ENCODE measurements around the gene HNRNPF.

Gene HNRNPF

DNA sequence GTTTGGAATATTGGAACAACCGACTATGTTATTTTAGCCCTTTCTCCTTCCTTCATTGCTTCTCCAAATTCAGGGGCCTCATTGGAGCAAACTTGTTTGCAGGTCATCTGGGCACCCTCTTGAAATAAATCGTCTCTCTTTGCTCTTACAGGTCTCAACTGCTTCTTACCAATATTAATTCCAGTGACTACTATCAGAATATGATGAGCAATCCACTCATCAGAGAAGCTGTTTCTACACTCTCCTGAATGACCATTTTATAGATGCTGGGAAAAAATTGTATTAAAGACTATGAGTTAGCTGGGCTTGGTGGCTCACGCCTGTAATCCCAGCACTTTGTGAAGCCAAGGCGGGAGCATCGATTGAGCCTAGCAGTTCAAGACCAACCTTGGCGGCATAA, 12.5 kb upstream of the HNRNPF start:
- no peak for DNase-seq (ENCODE audit: low read depth, low spot score)

GRCh38 chr10:43421201-43421507, 12.2 kb upstream of the HNRNPF start:
- DNase-seq (ENCODE audit: low read depth, low spot score), result no peak

- DNase-seq (ENCODE audit: low read depth, low spot score), result peak; percentile 33
Observed at GRCh38 chr10:43420369-43421200, 11.6 kb upstream of the HNRNPF start.

DNA sequence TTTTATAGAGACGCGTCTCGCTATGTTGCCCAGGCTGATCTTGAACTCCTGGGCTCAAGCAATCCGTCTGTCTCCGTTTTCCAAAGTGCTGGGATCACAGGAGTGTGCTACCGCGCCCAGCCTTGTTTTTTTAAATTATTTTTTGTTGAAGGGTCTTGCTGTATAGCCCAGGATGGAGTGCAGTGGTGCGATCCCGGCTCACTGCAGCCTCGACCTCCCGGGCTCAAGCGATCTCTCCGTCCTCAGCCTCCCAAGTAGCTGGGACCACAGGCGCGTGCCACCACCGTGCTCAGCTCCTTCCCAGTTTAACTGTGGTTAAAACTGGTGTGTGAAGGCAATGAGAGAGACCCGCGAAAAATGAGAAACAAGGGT, 11.0 kb upstream of the HNRNPF start:
- DNase-seq (ENCODE audit: low read depth, low spot score), result no peak

DNA sequence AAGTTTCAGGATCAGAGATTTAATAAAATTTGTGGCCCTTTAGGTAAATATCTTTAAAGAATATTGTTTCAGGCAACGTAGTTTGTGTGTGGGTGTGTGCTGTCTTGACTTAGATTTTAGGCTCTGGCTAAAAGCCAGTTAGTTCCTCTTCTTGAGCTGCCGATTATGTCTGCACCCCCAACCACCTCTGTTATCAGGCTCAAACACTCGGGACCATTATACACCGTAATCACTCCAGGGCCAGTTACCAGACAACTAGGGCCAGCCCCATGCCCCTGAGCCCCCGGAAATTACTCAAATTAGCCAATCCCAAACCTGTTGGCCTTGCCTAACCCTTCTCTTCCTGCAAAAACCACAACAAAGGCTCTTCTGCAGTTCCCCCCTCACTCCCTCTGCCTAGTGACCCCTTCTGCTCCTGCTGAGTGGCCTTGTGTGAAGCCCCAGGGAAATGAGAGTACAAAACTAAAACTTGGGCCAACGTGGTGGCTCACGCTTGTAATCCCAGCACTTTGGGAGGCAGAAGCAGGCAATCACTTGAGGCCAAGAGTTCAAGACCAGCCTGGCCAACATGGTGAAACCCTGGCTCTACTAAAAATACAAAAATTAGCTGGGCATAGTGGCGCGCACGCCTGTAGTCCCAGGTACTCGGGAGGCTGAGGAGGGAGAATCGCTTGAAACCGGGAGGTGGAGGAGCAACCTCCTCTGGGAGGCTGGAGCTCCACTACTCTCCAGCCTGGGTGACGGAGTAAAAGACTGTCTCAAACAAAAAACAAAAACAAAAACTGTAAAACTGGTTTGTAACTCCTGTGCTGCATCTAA, 9.2 kb upstream of the HNRNPF start:
- DNase-seq (ENCODE audit: low read depth, low spot score), result no peak

GRCh38 chr10:43415544-43415943, 6.6 kb upstream of the HNRNPF start:
- DNase-seq (ENCODE audit: low read depth, low spot score), result no peak

- no peak for DNase-seq (ENCODE audit: low read depth, low spot score)
Observed at GRCh38 chr10:43411536-43411935, 2.5 kb upstream of the HNRNPF start.

GRCh38 chr10:43410345-43410744, 1.4 kb upstream of the HNRNPF start:
- no peak for DNase-seq (ENCODE audit: low read depth, low spot score)

GRCh38 chr10:43409385-43410109, 561 bp upstream of the HNRNPF start:
- DNase-seq (ENCODE audit: low read depth, low spot score), result no peak

GRCh38 chr10:43408331-43408709, 666 bp downstream of the HNRNPF start:
- no peak for DNase-seq (ENCODE audit: low read depth, low spot score)

- DNase-seq (ENCODE audit: low read depth, low spot score), result no peak
Observed at GRCh38 chr10:43407576-43408330, 1.2 kb downstream of the HNRNPF start.

GRCh38 chr10:43407148-43407575, 1.8 kb downstream of the HNRNPF start:
- DNase-seq (ENCODE audit: low read depth, low spot score), result no peak

GRCh38 chr10:43404704-43405084, 4.3 kb downstream of the HNRNPF start:
- DNase-seq (ENCODE audit: low read depth, low spot score), result no peak

DNA sequence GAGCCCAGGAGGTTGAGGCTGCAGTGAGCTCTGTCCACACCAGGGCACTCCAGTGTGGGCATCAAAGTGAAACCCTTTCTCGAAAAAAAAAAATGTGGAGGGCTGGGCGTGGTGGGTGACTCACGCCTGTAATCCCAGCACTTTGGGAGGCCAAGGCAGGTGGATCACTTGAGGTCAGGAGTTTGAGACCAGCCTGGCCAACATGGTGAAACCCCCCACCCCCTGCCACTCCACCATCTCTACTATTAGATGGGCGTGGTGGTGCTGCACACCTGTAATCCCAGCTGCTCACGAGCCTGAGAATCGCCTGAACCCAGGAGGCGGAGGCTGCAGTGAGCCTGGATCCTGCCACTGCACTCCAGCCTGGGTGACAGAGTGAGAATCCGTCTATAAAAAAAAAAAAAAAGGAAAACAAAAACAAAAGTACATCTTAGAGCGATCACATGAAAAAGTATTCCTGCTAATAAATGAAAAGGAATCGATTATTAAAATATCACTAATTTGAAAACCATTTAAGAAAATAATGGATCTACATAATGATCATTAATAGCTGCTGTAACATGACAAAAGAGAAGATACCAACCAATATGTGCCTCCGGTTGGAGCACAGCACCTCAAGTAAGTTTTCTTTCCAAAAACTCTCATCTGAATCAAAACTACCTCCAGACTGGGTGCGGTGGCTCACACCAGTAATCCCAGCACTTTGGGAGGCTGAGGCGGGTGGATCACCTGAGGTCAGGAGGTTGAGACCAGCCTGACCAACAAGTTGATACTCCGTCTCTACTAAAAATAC, 4.9 kb downstream of the HNRNPF start:
- DNase-seq (ENCODE audit: low read depth, low spot score), result no peak

DNA sequence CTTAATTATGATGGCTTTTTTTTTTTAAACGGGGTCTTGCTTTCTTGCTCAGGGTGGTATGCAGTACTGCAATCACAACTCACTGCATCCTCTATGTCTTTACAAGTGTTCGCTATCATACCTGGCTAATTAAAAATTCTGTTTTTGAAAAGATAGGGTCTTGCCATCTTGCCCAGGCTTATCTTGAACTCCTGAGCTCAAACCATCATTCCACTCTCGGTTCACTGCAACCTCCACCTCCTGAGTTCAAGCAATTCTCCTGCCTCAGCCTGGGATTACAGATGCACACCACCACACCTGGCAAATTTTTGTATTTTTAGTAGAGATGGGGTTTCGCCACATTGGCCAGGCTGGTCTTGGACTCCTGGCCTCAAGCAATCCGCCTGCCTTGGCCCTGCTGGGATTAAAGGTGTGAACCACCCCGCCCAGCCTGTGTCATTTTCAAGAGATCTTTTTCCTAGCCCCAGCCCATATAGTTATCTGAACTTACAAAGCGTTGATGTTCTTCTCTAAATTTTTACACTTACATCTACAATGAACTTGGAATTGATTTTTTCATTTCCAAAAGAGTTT, 6.0 kb downstream of the HNRNPF start:
- no peak for DNase-seq (ENCODE audit: low read depth, low spot score)

- no peak for DNase-seq (ENCODE audit: low read depth, low spot score)
Observed at GRCh38 chr10:43402176-43402575, 6.8 kb downstream of the HNRNPF start.

- peak; percentile 61 for DNase-seq (ENCODE audit: low read depth, low spot score)
Observed at GRCh38 chr10:43401627-43402026, 7.4 kb downstream of the HNRNPF start.

DNA sequence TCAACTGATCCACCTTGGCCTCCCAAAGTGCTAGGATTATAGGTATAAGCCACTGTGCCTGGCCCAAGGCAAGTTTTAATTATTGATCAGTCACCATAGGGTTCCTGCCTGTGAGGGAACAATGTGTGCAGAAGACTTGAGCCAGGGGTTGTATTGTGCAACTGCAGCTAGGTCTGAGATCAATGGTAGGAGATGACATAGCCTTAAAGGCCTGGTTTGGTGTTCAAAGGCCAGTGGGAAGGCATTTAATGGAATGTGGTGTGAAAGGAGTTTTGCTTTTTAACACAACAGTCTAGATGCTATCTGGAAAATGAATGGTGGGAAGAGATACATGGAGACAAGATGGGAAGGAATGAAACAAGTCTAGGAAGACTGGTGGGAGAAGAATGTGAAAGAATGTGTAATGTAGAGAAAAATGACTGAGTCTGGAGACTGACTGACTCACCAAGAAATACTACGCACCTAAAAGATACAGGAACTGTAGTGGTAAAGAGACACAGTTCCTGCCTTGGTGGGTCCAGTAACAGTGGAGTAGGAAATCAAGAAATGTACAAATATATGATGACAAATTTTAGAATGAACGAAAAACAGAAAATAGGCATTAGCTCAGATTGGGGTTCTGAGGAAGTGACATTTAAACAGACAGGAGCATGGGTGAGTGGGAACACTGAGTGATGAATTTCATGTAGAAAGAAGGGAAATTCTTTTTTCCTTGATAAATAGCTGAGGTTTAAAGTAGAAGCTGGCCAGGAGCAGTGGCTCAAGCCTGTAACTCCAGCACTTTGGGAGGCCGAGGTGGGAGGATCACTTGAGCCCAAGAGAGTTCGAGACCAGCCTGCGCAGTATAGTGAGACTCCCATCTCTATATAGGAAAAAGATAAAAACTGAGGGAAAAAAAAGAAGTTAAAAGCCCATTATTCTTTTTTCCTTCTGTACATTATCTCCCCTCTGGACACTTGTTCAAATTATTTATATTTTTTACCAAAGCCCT, 9.4 kb downstream of the HNRNPF start:
- DNase-seq (ENCODE audit: low read depth, low spot score), result no peak

GRCh38 chr10:43398939-43399319, 10.1 kb downstream of the HNRNPF start:
- no peak for DNase-seq (ENCODE audit: low read depth, low spot score)

All from iPS DF 19.7 (cell line).